SK-N-SH (cell line): ENCODE data around the gene RET.

ENCODE experiments used
- EP300 ChIP-seq, 2 experiments: IDR thresholded peaks; 2 replicates each; pipeline versions ENCODE4 v1.4.0 to v1.6.1; 2012; ENCODE audit warnings: borderline replicate concordance in 1 of 2, low read depth in 1 of 2, low read length in 1 of 2
- GABPA ChIP-seq: IDR thresholded peaks from 2 replicates; pipeline ENCODE4 v1.4.0; 2012; ENCODE audit warnings: low read depth, mild to moderate bottlenecking
- MXI1 ChIP-seq: IDR thresholded peaks from 2 replicates; pipeline ENCODE4 v1.6.1; 2012; ENCODE audit warnings: mild to moderate bottlenecking, low read depth, low read length, improper control_type of control experiment
- RAD21 ChIP-seq: IDR thresholded peaks from 2 replicates; pipeline ENCODE4 v1.6.1; 2012; ENCODE audit warnings: mild to moderate bottlenecking, low read length
- SMC3 ChIP-seq: IDR thresholded peaks from 2 replicates; pipeline ENCODE4 v1.6.1; 2012; ENCODE audit warnings: low read depth, low read length, improper control_type of control experiment
- TF ChIP-seq, protein P1 (sequence below): IDR thresholded peaks from 2 replicates; pipeline ENCODE4 v1.6.1; 2012; ENCODE audit warnings: mild to moderate bottlenecking, low read depth, low read length, moderate library complexity
- TF ChIP-seq, protein P2 (sequence below): fragments of 200-600 bp; sonication (generic); IDR thresholded peaks from 2 replicates; pipeline ENCODE4 v1.6.1; 2017; ENCODE audit warnings: antibody characterized with exemption, mild to moderate bottlenecking, moderate library complexity
- TF ChIP-seq, protein P3 (sequence below): fragments of 150-350 bp; IDR thresholded peaks from 2 replicates; pipeline ENCODE4 v1.6.1; 2017; ENCODE audit warnings: antibody characterized with exemption, low read length, low read depth, borderline replicate concordance

DNA sequence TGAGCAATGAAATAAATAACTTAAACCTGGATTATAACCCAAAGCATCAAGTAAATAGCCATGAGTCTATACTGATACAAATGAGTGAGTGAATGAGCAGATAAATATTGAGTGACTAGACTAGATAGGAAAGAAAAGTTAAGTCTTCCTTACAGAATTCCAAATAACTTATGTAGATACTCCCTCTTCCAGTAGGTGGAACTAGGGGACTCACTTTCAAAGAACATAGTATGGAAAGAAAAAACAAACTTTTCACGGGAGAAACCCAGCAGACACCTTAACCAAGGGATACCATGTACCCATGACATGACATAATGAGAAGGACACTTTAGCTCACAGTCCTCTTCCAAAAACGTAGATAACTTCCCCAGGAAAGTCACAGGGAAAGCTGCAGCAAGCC lies 93.6 kb downstream of the RET start:
- TF ChIP-seq EP300 (IDR thresholded peaks at IDR 0.05; ENCODE audit: borderline replicate concordance in 1 of 2, low read depth in 1 of 2, low read length in 1 of 2) (no peak), GABPA (no peak), RAD21 (no peak), MXI1 (no peak), SMC3 (no peak)
- TF ChIP-seq, protein P1, sequence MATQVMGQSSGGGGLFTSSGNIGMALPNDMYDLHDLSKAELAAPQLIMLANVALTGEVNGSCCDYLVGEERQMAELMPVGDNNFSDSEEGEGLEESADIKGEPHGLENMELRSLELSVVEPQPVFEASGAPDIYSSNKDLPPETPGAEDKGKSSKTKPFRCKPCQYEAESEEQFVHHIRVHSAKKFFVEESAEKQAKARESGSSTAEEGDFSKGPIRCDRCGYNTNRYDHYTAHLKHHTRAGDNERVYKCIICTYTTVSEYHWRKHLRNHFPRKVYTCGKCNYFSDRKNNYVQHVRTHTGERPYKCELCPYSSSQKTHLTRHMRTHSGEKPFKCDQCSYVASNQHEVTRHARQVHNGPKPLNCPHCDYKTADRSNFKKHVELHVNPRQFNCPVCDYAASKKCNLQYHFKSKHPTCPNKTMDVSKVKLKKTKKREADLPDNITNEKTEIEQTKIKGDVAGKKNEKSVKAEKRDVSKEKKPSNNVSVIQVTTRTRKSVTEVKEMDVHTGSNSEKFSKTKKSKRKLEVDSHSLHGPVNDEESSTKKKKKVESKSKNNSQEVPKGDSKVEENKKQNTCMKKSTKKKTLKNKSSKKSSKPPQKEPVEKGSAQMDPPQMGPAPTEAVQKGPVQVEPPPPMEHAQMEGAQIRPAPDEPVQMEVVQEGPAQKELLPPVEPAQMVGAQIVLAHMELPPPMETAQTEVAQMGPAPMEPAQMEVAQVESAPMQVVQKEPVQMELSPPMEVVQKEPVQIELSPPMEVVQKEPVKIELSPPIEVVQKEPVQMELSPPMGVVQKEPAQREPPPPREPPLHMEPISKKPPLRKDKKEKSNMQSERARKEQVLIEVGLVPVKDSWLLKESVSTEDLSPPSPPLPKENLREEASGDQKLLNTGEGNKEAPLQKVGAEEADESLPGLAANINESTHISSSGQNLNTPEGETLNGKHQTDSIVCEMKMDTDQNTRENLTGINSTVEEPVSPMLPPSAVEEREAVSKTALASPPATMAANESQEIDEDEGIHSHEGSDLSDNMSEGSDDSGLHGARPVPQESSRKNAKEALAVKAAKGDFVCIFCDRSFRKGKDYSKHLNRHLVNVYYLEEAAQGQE, result no peak
- TF ChIP-seq, protein P2, sequence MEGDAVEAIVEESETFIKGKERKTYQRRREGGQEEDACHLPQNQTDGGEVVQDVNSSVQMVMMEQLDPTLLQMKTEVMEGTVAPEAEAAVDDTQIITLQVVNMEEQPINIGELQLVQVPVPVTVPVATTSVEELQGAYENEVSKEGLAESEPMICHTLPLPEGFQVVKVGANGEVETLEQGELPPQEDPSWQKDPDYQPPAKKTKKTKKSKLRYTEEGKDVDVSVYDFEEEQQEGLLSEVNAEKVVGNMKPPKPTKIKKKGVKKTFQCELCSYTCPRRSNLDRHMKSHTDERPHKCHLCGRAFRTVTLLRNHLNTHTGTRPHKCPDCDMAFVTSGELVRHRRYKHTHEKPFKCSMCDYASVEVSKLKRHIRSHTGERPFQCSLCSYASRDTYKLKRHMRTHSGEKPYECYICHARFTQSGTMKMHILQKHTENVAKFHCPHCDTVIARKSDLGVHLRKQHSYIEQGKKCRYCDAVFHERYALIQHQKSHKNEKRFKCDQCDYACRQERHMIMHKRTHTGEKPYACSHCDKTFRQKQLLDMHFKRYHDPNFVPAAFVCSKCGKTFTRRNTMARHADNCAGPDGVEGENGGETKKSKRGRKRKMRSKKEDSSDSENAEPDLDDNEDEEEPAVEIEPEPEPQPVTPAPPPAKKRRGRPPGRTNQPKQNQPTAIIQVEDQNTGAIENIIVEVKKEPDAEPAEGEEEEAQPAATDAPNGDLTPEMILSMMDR, result peak; percentile 27; the same call in 1 of the 2 replicates
- TF ChIP-seq, protein P3, sequence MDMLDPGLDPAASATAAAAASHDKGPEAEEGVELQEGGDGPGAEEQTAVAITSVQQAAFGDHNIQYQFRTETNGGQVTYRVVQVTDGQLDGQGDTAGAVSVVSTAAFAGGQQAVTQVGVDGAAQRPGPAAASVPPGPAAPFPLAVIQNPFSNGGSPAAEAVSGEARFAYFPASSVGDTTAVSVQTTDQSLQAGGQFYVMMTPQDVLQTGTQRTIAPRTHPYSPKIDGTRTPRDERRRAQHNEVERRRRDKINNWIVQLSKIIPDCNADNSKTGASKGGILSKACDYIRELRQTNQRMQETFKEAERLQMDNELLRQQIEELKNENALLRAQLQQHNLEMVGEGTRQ, result no peak
